Measurements from ENCODE around the gene NR1D2.

DNA sequence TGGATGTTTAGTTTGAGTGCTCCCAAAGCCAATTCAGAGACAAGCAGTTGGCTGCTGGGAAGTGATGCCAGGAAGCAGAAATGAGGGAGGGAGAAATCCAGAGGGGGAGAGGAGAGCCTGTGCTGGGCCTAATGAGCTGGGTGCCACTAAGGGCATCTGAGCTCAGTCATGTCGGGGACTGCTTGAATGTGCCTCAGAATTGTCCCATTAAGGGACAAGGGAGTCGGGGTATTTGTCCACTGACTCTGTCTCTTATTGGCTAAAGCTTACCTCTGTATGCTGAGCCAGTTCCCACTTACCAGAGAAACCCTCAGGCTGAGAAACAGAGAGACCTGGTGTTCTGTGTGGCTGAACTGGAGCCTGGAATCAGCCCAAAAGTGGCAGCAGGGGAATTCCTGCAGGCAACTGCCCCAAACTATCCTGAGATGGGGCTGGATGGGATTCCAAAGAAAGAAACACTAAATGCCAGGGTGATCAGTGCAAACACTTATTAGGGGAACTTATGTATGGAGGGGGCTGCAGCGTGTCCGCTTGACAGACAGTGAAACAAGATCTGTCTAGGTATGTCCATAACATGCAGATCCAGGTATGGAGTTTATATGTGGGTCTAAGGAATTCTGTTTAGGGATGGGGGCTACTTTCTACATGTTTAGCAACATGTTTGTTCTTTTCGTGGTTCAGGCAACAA lies 48.6 kb downstream of the NR1D2 start:
- no peak for TF ChIP-seq EZH2phosphoT487 (IDR thresholded peaks at IDR 0.05; ENCODE audit: borderline replicate concordance, low read depth, low read length)
- TF ChIP-seq, protein P1, sequence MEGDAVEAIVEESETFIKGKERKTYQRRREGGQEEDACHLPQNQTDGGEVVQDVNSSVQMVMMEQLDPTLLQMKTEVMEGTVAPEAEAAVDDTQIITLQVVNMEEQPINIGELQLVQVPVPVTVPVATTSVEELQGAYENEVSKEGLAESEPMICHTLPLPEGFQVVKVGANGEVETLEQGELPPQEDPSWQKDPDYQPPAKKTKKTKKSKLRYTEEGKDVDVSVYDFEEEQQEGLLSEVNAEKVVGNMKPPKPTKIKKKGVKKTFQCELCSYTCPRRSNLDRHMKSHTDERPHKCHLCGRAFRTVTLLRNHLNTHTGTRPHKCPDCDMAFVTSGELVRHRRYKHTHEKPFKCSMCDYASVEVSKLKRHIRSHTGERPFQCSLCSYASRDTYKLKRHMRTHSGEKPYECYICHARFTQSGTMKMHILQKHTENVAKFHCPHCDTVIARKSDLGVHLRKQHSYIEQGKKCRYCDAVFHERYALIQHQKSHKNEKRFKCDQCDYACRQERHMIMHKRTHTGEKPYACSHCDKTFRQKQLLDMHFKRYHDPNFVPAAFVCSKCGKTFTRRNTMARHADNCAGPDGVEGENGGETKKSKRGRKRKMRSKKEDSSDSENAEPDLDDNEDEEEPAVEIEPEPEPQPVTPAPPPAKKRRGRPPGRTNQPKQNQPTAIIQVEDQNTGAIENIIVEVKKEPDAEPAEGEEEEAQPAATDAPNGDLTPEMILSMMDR (conservative IDR thresholded peaks at IDR 0.05; ENCODE audit: low read length) = no peak

Measured in OCI-LY7 (cell line).